K562 (cell line): ENCODE results near the gene GMDS. TPM values are rescaled to one million over a fixed set of nuclear protein-coding genes. Genes with fewer than 3 reads are reported as not detected.

Source experiments
- ATAC-seq: fragments of 200-7000 bp; cut with Tn5 transposase; 3 replicates; pipeline ENCODE4 v1.9.1; 2020; ENCODE audit warnings: moderate library complexity
- BruUV-seq: library from RNA; stranded (reverse); fragments of 400-500 nt; replicated peaks from 2 replicates; lab custom pipeline; 2021; lab: Mats Ljungman, UMichigan
- CTCF ChIA-PET: fragments of 300-600 bp; formaldehyde crosslinking; extraction: SDS; loops from one replicate; lab custom pipeline; 2021; ENCODE audit warnings: low intra/inter-chr PET ratio; lab: Yijun Ruan, JAX
- POLR2A ChIA-PET: fragments of 300-600, 350-650 bp; sonication (Branson Sonifier 250); formaldehyde crosslinking; extraction: SDS; loops from one replicate; lab custom pipeline; 2021; ENCODE audit warnings: antibody characterized with exemption, inconsistent platforms; lab: Yijun Ruan, JAX
- DNase-seq, 4 experiments: peaks; one replicate each; pipeline versions ENCODE4 v3.0.0 to v3.0.0-alpha.2; 2011 to 2018; ENCODE audit warnings: low spot score in 3 of 4, mixed read lengths in 3 of 4; ENCODE audit errors: extremely low read depth in 1 of 4
- FAIRE-seq: peaks from 2 replicates; lab custom pipeline; 2011; peaks lifted over from hg19 to GRCh38; lab: Jason Lieb, UNC
- H2AFZ ChIP-seq: 2 replicates; pipeline ENCODE4 v1.6.0; 2011; ENCODE audit warnings: low read depth, low read length, control low read depth, inconsistent platforms
- H3K27ac ChIP-seq: fragments of 200-600 bp; 3 replicates; pipeline ENCODE4 v1.8.0; 2011; ENCODE audit warnings: low read depth, mild to moderate bottlenecking, control low read depth, inconsistent platforms, low read length, moderate library complexity, mixed read lengths; ENCODE audit errors: extremely low read depth
- H3K27me3 ChIP-seq, 2 experiments: fragments of 300-600 bp in 1 of 2; 2 replicates in 1 of 2; 3 replicates in 1 of 2; pipeline versions ENCODE4 v1.6.0 to v1.8.0; 2011; ENCODE audit warnings: inconsistent platforms in 2 of 2, low read length in 2 of 2, mild to moderate bottlenecking in 1 of 2, mixed read lengths in 1 of 2, moderate library complexity in 1 of 2; ENCODE audit not compliant: control insufficient read depth in 2 of 2, insufficient read depth in 2 of 2
- H3K36me3 ChIP-seq: fragments of 300-600 bp; 3 replicates; pipeline ENCODE4 v1.8.0; 2011; ENCODE audit warnings: mild to moderate bottlenecking, low read length, inconsistent platforms; ENCODE audit not compliant: control insufficient read depth, insufficient read depth
- H3K4me1 ChIP-seq, 2 experiments: fragments of 200-600 bp in 1 of 2; replicated peaks in 1 of 2; 2 replicates in 1 of 2; 3 replicates in 1 of 2; pipeline versions ENCODE4 v1.5.1 to v1.8.0; 2011; ENCODE audit warnings: inconsistent platforms in 2 of 2, low read length in 2 of 2, mild to moderate bottlenecking in 1 of 2, mixed read lengths in 1 of 2, moderate library complexity in 1 of 2; ENCODE audit not compliant: control insufficient read depth in 2 of 2, insufficient read depth in 2 of 2
- H3K4me2 ChIP-seq: 2 replicates; pipeline ENCODE4 v1.6.1; 2011; ENCODE audit warnings: low read length, control low read depth, inconsistent platforms, mixed read lengths; ENCODE audit not compliant: insufficient read depth
- H3K4me3 ChIP-seq: fragments of 200-600 bp; sonication (generic), shearing (Covaris generic); 2 replicates; pipeline ENCODE4 v1.5.1; 2016; ENCODE audit warnings: control low read depth, inconsistent platforms
- H3K79me2 ChIP-seq: fragments of 200-600 bp; 3 replicates; pipeline ENCODE4 v1.8.0; 2011; ENCODE audit warnings: low read length, inconsistent platforms; ENCODE audit not compliant: control insufficient read depth, insufficient read depth
- H3K9ac ChIP-seq, 2 experiments: 2 replicates each; pipeline versions ENCODE4 v1.6.0 to v1.6.1; 2011; ENCODE audit warnings: low read depth in 2 of 2, low read length in 2 of 2, control low read depth in 1 of 2, inconsistent platforms in 1 of 2, mild to moderate bottlenecking in 1 of 2, mixed read lengths in 1 of 2; ENCODE audit not compliant: insufficient read depth in 1 of 2
- H3K9me1 ChIP-seq: one replicate; pipeline ENCODE4 v1.6.0; 2011; ENCODE audit warnings: inconsistent platforms, mild to moderate bottlenecking, low read length, moderate library complexity; ENCODE audit not compliant: control insufficient read depth, insufficient read depth
- H3K9me3 ChIP-seq: replicated peaks from 2 replicates; pipeline ENCODE4 v1.5.1; 2011; ENCODE audit warnings: low read depth, low read length, inconsistent platforms; ENCODE audit not compliant: control insufficient read depth, insufficient read depth
- H4K20me1 ChIP-seq: replicated peaks from 2 replicates; pipeline ENCODE4 v1.6.1; 2011; ENCODE audit warnings: low read length, inconsistent platforms, mixed read lengths; ENCODE audit not compliant: control insufficient read depth, insufficient read depth
- ATF7 ChIP-seq: fragments of 450-650 bp; IDR thresholded peaks from 2 replicates; pipeline ENCODE4 v1.7.1; 2014; ENCODE audit warnings: mild to moderate bottlenecking, moderate library complexity
- CAMTA2 ChIP-seq: fragments of 250-450 bp; sonication (Bioruptor Pico); conservative IDR thresholded peaks from 2 replicates; pipeline ENCODE4 v1.5.1; 2022
- CBFA2T3 ChIP-seq: fragments of 450-650 bp; IDR thresholded peaks from 2 replicates; pipeline ENCODE4 v1.6.1; 2017
- CCNT2 ChIP-seq: IDR thresholded peaks from 2 replicates; pipeline ENCODE4 v1.6.1; 2011; ENCODE audit warnings: borderline replicate concordance, low read depth, mild to moderate bottlenecking, moderate library complexity, mixed read lengths, low read length; ENCODE audit not compliant: insufficient read length; ENCODE audit errors: extremely low read depth
- CEBPB ChIP-seq: fragments of 450-650 bp; IDR thresholded peaks from 2 replicates; pipeline ENCODE4 v1.6.1; 2016; ENCODE audit warnings: missing genetic modification characterization, missing compliant biosample characterization
- CEBPG ChIP-seq, 3 experiments: fragments of 200-800 bp in 1 of 3; sonication (Bioruptor generic) in 1 of 3; sonication (generic) in 1 of 3; formaldehyde crosslinking in 1 of 3; IDR thresholded peaks in 2 of 3; conservative IDR thresholded peaks in 1 of 3; 2 replicates each; pipeline versions ENCODE4 v1.6.1 to v1.8.0; 2016 to 2022; ENCODE audit warnings: missing compliant biosample characterization in 2 of 3, missing genetic modification characterization in 2 of 3, mild to moderate bottlenecking in 1 of 3, missing genetic modification reagents in 1 of 3
- CLOCK ChIP-seq: fragments of 250-450 bp; sonication (Bioruptor Pico); IDR thresholded peaks from 2 replicates; pipeline ENCODE4 v1.4.0; 2020; ENCODE audit warnings: mild to moderate bottlenecking, moderate library complexity, borderline replicate concordance
- GTF2B ChIP-seq: IDR thresholded peaks from 2 replicates; pipeline ENCODE4 v1.6.1; 2011; ENCODE audit not compliant: insufficient read length; ENCODE audit errors: extremely low read depth
- HMG20B ChIP-seq: fragments of 250-450 bp; sonication (Bioruptor Pico); IDR thresholded peaks from 2 replicates; pipeline ENCODE4 v1.5.0; 2021; ENCODE audit warnings: mild to moderate bottlenecking
- HNRNPLL ChIP-seq: fragments of 200-400 bp; formaldehyde crosslinking; IDR thresholded peaks from 2 replicates; pipeline ENCODE4 v1.6.1; 2017; ENCODE audit warnings: low read length, low read depth, mild to moderate bottlenecking; ENCODE audit not compliant: poor library complexity, severe bottlenecking
- KLF16 ChIP-seq: IDR thresholded peaks from 2 replicates; pipeline ENCODE4 v1.6.1; 2016; ENCODE audit warnings: antibody characterized with exemption
- MAFF ChIP-seq: IDR thresholded peaks from 2 replicates; pipeline ENCODE4 v1.6.1; 2012; ENCODE audit warnings: low read length, improper control_type of control experiment
- NR3C1 ChIP-seq: sonication (generic); formaldehyde crosslinking; IDR thresholded peaks from 2 replicates; pipeline ENCODE4 v1.8.1; 2022; ENCODE audit warnings: missing genetic modification reagents
- RBFOX2 ChIP-seq: fragments of 200-400 bp; formaldehyde crosslinking; IDR thresholded peaks from 2 replicates; pipeline ENCODE4 v1.6.1; 2017; ENCODE audit warnings: low read depth, mild to moderate bottlenecking, low read length, moderate library complexity
- SMAD1 ChIP-seq: fragments of 150-350 bp; IDR thresholded peaks from 2 replicates; pipeline ENCODE4 v1.6.1; 2014; ENCODE audit warnings: low read length, low read depth; ENCODE audit not compliant: partially characterized antibody
- SMARCA4 ChIP-seq: fragments of 450-650 bp; IDR thresholded peaks from 2 replicates; pipeline ENCODE4 v1.6.1; 2016
- TAF7 ChIP-seq: fragments of 450-650 bp; IDR thresholded peaks from 2 replicates; pipeline ENCODE4 v1.6.1; 2016; ENCODE audit warnings: missing genetic modification characterization, missing compliant biosample characterization
- ZFPM2 ChIP-seq: fragments of 250-450 bp; sonication (Bioruptor Pico); IDR thresholded peaks from 2 replicates; pipeline ENCODE4 v1.5.1; 2022; ENCODE audit warnings: mild to moderate bottlenecking
- ZNF175 ChIP-seq: fragments of 200-800 bp; sonication (Bioruptor generic); IDR thresholded peaks from 2 replicates; pipeline ENCODE4 v1.6.1; 2016; ENCODE audit warnings: low read depth, mild to moderate bottlenecking, missing genetic modification characterization, missing compliant biosample characterization
- ZNF76 ChIP-seq: fragments of 250-450 bp; sonication (Bioruptor Pico); IDR thresholded peaks from 2 replicates; pipeline ENCODE4 v1.4.0; 2020; ENCODE audit warnings: mild to moderate bottlenecking, moderate library complexity, borderline replicate concordance
- WGBS: fragments of 100-300 bp; shearing (Covaris generic); methylation state at CpG from one replicate; pipeline ENCODE4 v1.1.6; 2016; ENCODE audit warnings: low coverage, mixed read lengths; ENCODE audit not compliant: insufficient coverage; ENCODE audit errors: missing lambda C conversion rate; 5-methylcytosine and 5-hydroxymethylcytosine counted together
- in situ Hi-C: fragments of 300-500 bp; cut with MboI; formaldehyde crosslinking; loops from 4 replicates; pipeline ENCODE4 v1.15.0; 2018; ENCODE audit warnings: inconsistent platforms, mixed read lengths
- intact Hi-C: fragments of 100-400 bp; cut with micrococcal nuclease; formaldehyde crosslinking; loops from 2 replicates; pipeline ENCODE4 v1.14.2; 2022
- polyA plus RNA-seq, 8 experiments: library from polyadenylated mRNA; depleted of rRNA in 4 of 8; stranded (reverse) in 5 of 8; unstranded in 3 of 8; fragments of >200 nt; fragmentation: Nextera tagmentation in 2 of 8; fragmentation: Illumina TruSeq in 1 of 8; extraction: Ambion mirVana in 2 of 8; extraction: Trizol in 1 of 8; gene quantifications; 2 replicates each; pipeline versions ENCODE4 v1.2.1 to v1.2.3, GENCODE V29; 2011 to 2014; ENCODE audit warnings: inconsistent platforms in 1 of 8, missing spikeins in 1 of 8
- total RNA-seq, 7 experiments: library from RNA; depleted of rRNA in 6 of 7; stranded (reverse); fragments of >200 nt in 6 of 7; fragmentation: Illumina TruSeq in 2 of 7; extraction: Trizol in 2 of 7; gene quantifications; 2 replicates each; pipeline versions ENCODE4 v1.2.1 to v1.2.3, GENCODE V29; 2011 to 2021; ENCODE audit warnings: low replicate concordance in 1 of 7

Gene GMDS
- total and polyA plus RNA-seq, 9 of the 15 experiments (the other 6 are each of a cell fraction or from before 2014, with no cell fraction given): 0.48 to 31.8 (median 13.4) TPM

- H3K4me2 ChIP-seq: no peak overlapping the region
- no peak overlapping the region for H3K27ac ChIP-seq
- ATAC-seq: no peak
- DNase-seq: no peak
- no peak overlapping the region for H3K9ac ChIP-seq
- H3K4me1 ChIP-seq: no peaks in the 10 kb centered on the region
- no peak for TF ChIP-seq CCNT2
- no peak for TF ChIP-seq ZNF76
- no peak for TF ChIP-seq HNRNPLL
- no peak for TF ChIP-seq CAMTA2
- TF ChIP-seq CEBPB: peak; percentile 45
- TF ChIP-seq ATF7: no peak
- TF ChIP-seq NR3C1: no peak
- TF ChIP-seq CEBPG (CRISPR knock-in tag; IDR thresholded peaks at IDR 0.05): no peak
- peak in 1 of 2 experiments; percentile 33; a peak in 1 of 4 replicates for TF ChIP-seq CEBPG (tag; conservative IDR thresholded peaks at IDR 0.05 in 1 of 2, IDR thresholded peaks at IDR 0.05 in 1 of 2)
- TF ChIP-seq MAFF: no peak
- no peak for TF ChIP-seq KLF16
- no peak for TF ChIP-seq ZNF175
- no peak for TF ChIP-seq RBFOX2
- TF ChIP-seq CLOCK (CRISPR knock-in tag): no peak
- TF ChIP-seq ZFPM2 (CRISPR knock-in tag): no peak
- TF ChIP-seq GTF2B: no peak
- TF ChIP-seq TAF7 (tag): no peak
- TF ChIP-seq HMG20B: no peak
- 0 out of 2 replicates have a peak, but pooled peaks have one; percentile 19 for TF ChIP-seq CBFA2T3
- no peak for TF ChIP-seq SMARCA4
- no peak for TF ChIP-seq SMAD1
- TF ChIP-seq, all 486 proteins: peak for 3
- peaks cover 5 to 17% of the 10 kb centered on the region in 2 experiments for H3K27me3 ChIP-seq
- WGBS: 19% methylated on average over 4 of the region's 4 CpGs
- H3K4me3 ChIP-seq: no peak overlapping the region
- no peaks in the 10 kb centered on the region for H3K9me1 ChIP-seq
- no peaks in the 10 kb centered on the region for H3K9me3 ChIP-seq
- intact Hi-C loops (no loop called here), in situ Hi-C loops (no loop called here)
- H3K36me3 ChIP-seq: no peaks in the 10 kb centered on the region
- POLR2A ChIA-PET: interaction anchor here (0.9 kb wide), 1 partner anchor 12 kb away, joined by 3 read pairs; no protein-coding TSS in a partner anchor
- BruUV-seq: no TSS peak
- H2AFZ ChIP-seq: no peak overlapping the region
- H4K20me1 ChIP-seq: peaks cover 19% of the 10 kb centered on the region
- H3K79me2 ChIP-seq: no peaks in the 10 kb centered on the region
- CTCF ChIA-PET: no interaction called here
- peak; percentile 51 for FAIRE-seq
Observed at GRCh38 chr6:2229039-2229438, 16.4 kb downstream of the GMDS start.
